Tibial nerve (tissue), 3 donors: Measurements from ENCODE around the gene GPI.

ENCODE experiments used
- POLR2A ChIP-seq, 2 donors: fragments of 450-650 bp; IDR thresholded peaks; one replicate each; pipeline ENCODE4 v1.6.1; 2017; ENCODE audit warnings: antibody characterized with exemption in 2 of 2, mild to moderate bottlenecking in 2 of 2, moderate library complexity in 2 of 2
- TF ChIP-seq, protein P1 (sequence below), 5 experiments: fragments of 200-600 bp in 3 of 5; fragments of 450-650 bp in 2 of 5; sonication (generic) in 3 of 5; IDR thresholded peaks; one replicate each; pipeline ENCODE4 v1.5.1; 2016 to 2019; ENCODE audit warnings: antibody characterized with exemption in 5 of 5, mild to moderate bottlenecking in 3 of 5, moderate library complexity in 2 of 5

DNA sequence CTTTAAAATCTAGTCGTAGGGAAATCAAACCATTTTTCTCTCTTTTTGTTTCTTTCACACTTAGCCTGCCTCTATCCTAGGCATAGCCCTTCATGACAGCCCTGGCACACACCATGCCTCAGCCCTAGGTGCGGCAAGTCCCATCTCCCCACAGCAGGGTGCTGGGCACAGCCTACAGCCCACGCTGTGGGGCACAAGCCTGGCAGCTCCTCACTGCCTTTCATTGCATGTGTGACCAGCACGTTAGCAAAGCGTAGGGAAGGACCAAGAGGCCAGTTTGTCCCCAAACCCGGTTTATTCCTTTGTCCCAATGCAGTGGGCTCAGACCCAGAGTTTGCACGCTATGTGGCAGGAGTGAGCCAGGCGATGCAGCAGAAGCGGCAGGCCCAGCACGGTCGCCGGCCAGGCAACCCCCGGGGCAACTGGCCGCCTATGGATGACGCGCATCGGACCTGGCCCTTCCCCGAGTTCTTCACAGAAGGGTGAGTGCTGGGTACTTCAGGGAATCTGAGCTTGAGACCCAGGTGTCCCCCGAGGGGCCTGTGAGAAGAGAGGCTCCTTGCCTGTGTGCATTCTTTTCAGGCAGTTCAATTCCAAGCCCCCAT, 17.3 kb upstream of the GPI start:
- TF ChIP-seq, protein P1, sequence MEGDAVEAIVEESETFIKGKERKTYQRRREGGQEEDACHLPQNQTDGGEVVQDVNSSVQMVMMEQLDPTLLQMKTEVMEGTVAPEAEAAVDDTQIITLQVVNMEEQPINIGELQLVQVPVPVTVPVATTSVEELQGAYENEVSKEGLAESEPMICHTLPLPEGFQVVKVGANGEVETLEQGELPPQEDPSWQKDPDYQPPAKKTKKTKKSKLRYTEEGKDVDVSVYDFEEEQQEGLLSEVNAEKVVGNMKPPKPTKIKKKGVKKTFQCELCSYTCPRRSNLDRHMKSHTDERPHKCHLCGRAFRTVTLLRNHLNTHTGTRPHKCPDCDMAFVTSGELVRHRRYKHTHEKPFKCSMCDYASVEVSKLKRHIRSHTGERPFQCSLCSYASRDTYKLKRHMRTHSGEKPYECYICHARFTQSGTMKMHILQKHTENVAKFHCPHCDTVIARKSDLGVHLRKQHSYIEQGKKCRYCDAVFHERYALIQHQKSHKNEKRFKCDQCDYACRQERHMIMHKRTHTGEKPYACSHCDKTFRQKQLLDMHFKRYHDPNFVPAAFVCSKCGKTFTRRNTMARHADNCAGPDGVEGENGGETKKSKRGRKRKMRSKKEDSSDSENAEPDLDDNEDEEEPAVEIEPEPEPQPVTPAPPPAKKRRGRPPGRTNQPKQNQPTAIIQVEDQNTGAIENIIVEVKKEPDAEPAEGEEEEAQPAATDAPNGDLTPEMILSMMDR (IDR thresholded peaks at IDR 0.05) = no peak
- no peak for TF ChIP-seq POLR2A (IDR thresholded peaks at IDR 0.05)
